Measurements from ENCODE around the gene RMDN2. TPM values are rescaled to one million over a fixed set of nuclear protein-coding genes. Genes with fewer than 3 reads are reported as not detected.

The RMDN2 gene
- total and polyA plus RNA-seq, 10 of the 15 experiments (the other 5 are each of a cell fraction or from before 2014, with no cell fraction given) = 2.6 to 12.4 (median 9.2) TPM

- Histone ChIP-seq H4K20me1 (ENCODE audit: control insufficient read depth, insufficient read depth) (no peaks in the 10 kb centered on the region), H3K4me1 (ENCODE audit: control insufficient read depth, insufficient read depth, low read length) (peaks cover 7% of the 10 kb centered on the region), H3K27me3 (replicated peaks in 1 of 2; ENCODE audit: control insufficient read depth in 2 of 2, insufficient read depth in 2 of 2, low read length in 1 of 2) (peaks cover 0 to 2% of the 10 kb centered on the region in 2 experiments; a peak in 2 of 4 replicates), H3K4me2 (ENCODE audit: control insufficient read depth, insufficient read depth) (no peak overlapping the region), H3K9me3 (replicated peaks; ENCODE audit: control insufficient read depth, insufficient read depth, low read length) (no peaks in the 10 kb centered on the region), H3K9ac (ENCODE audit: control insufficient read depth, insufficient read depth, low read length) (no peak overlapping the region), H3K36me3 (ENCODE audit: control insufficient read depth in 2 of 2, insufficient read depth in 2 of 2, low read length in 1 of 2) (no peaks in the 10 kb centered on the region; a peak in 1 of 4 replicates), H3K27ac (ENCODE audit: control insufficient read depth, insufficient read depth) (no peak overlapping the region), H2AFZ (ENCODE audit: control insufficient read depth, low read depth, low read length) (no peak overlapping the region), H3K79me2 (ENCODE audit: control insufficient read depth, insufficient read depth, low read length) (no peaks in the 10 kb centered on the region), H3K4me3 (no peak overlapping the region)
- ATAC-seq = no peak
- intact Hi-C loops (cut with micrococcal nuclease; ENCODE audit: unreplicated experiment) (loop anchor here (5.0 kb wide), 2 partner anchors 226 to 711 kb away; no protein-coding TSS in a partner anchor), in situ Hi-C loops (cut with MboI) (no loop called here)
- SMC1A ChIA-PET (ENCODE audit: uncharacterized antibody, unreplicated experiment) = interaction anchor here (0.6 to 13.5 kb wide), 28 partner anchors 8 to 587 kb away, joined by 3 to 271 read pairs (median 8); no protein-coding TSS in a partner anchor
- CTCF ChIA-PET = interaction anchor here (0.8 to 13.6 kb wide), 32 partner anchors 8 to 710 kb away, joined by 3 to 336 read pairs (median 10); no protein-coding TSS in a partner anchor
- FAIRE-seq = no peak
- RAD21 ChIA-PET (ENCODE audit: unreplicated experiment) = interaction anchor here (0.6 to 13.0 kb wide), 17 partner anchors 14 to 488 kb away, joined by 3 to 215 read pairs (median 9); no protein-coding TSS in a partner anchor
- POLR2A ChIA-PET = interaction anchor here (0.6 to 1.6 kb wide), 4 partner anchors 12 to 596 kb away, joined by 3 to 4 read pairs (median 4); partner anchors contain the start of gene CDC42EP3
- no peak for DNase-seq (ENCODE audit: low read depth, low spot score)
- 47% methylated on average over 3 of the region's 4 CpGs for WGBS (ENCODE audit: insufficient coverage, insufficient replicate concordance, low lambda C conversion rate, missing lambda C conversion rate)
- BruUV-seq (replicated peaks) = no TSS peak
- TF ChIP-seq ZNF622 (IDR thresholded peaks at IDR 0.05) (no peak), HDAC2 (IDR thresholded peaks at IDR 0.05) (no peak), CUX1 (IDR thresholded peaks at IDR 0.05; ENCODE audit: insufficient replicate concordance, low read depth, low read length) (no peak), ATF7 (IDR thresholded peaks at IDR 0.05; ENCODE audit: low read depth) (no peak), SMAD5 (IDR thresholded peaks at IDR 0.05; ENCODE audit: low read depth) (no peak), RCOR1 (conservative IDR thresholded peaks at IDR 0.05; ENCODE audit: low read depth, low read length) (no peak), E4F1 (IDR thresholded peaks at IDR 0.05; ENCODE audit: borderline replicate concordance, partially characterized antibody) (no peak), PKNOX1 (IDR thresholded peaks at IDR 0.05) (no peak), MEF2A (IDR thresholded peaks at IDR 0.05; ENCODE audit: insufficient read depth, low read depth, low read length) (no peak), TCF7 (IDR thresholded peaks at IDR 0.05; ENCODE audit: borderline replicate concordance) (no peak), ATF3 (IDR thresholded peaks at IDR 0.05; ENCODE audit: borderline replicate concordance, extremely low read depth, low read depth, low read length) (no peak), FOXK2 (IDR thresholded peaks at IDR 0.05) (no peak), JUNB (IDR thresholded peaks at IDR 0.05) (no peak)
Observed at GRCh38 chr2:37878536-37878935, 46.6 kb upstream of the RMDN2 start.
